DND-41 (cell line): ENCODE data around the gene CACNA2D3.

ENCODE experiments used
- EZH2 ChIP-seq: IDR thresholded peaks from 3 replicates; pipeline ENCODE4 v1.6.1; 2012; ENCODE audit warnings: borderline replicate concordance, low read depth, mild to moderate bottlenecking, moderate library complexity, low read length, inconsistent platforms; ENCODE audit not compliant: severe bottlenecking
- TF ChIP-seq, protein P1 (sequence below): IDR thresholded peaks from 2 replicates; pipeline ENCODE4 v1.5.1; 2012; ENCODE audit warnings: borderline replicate concordance, low read length, moderate library complexity, mild to moderate bottlenecking; ENCODE audit not compliant: poor library complexity, severe bottlenecking; ENCODE audit errors: extremely low read depth

DNA sequence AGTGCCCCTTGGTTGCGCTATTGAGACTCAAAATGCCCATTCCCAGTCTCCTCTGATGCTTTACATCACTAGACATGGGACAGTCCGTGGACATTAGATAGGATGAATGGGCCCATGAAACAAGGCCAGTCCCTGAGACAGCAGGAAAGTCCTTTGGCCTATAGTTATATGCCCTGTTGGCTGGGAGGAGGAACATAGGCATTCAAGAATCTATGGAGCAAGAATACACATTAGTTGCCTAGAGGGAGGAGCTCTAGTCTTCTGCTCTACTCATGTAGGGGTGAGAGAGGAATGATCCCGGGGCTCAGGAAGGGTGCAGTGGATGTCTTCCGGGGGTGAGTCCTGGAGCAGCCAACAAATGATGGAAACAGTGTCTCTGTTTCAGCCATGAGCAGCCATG, 863.5 kb downstream of the CACNA2D3 start:
- TF ChIP-seq, protein P1, sequence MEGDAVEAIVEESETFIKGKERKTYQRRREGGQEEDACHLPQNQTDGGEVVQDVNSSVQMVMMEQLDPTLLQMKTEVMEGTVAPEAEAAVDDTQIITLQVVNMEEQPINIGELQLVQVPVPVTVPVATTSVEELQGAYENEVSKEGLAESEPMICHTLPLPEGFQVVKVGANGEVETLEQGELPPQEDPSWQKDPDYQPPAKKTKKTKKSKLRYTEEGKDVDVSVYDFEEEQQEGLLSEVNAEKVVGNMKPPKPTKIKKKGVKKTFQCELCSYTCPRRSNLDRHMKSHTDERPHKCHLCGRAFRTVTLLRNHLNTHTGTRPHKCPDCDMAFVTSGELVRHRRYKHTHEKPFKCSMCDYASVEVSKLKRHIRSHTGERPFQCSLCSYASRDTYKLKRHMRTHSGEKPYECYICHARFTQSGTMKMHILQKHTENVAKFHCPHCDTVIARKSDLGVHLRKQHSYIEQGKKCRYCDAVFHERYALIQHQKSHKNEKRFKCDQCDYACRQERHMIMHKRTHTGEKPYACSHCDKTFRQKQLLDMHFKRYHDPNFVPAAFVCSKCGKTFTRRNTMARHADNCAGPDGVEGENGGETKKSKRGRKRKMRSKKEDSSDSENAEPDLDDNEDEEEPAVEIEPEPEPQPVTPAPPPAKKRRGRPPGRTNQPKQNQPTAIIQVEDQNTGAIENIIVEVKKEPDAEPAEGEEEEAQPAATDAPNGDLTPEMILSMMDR: no peak
- TF ChIP-seq EZH2: no peak
